SIG-M5 treated with dmso at 0.1 percent for 504 hours (cell line): ENCODE data around the gene NLN.
"Not testable (repeated sequence)": the region's sequence is repeated elsewhere in the genome, so short reads cannot be mapped to it uniquely, and the experiment has no call there.

Experiments
- DNase-seq: peaks from one replicate; lab custom pipeline; 2025; ENCODE audit not compliant: unreplicated experiment; lab: John Stamatoyannopoulos, UW

NLN gene

GRCh38 chr5:65807494-65807893 is 85.5 kb downstream of the NLN start:
- not testable (repeated sequence) for DNase-seq

GRCh38 chr5:65808251-65808741 is 86.3 kb downstream of the NLN start:
- DNase-seq: no peak

- DNase-seq: no peak
Observed at GRCh38 chr5:65808818-65809217, 86.8 kb downstream of the NLN start.

GRCh38 chr5:65809817-65810531 is 88.0 kb downstream of the NLN start:
- no peak for DNase-seq

- no peak for DNase-seq
Observed at GRCh38 chr5:65811004-65811403, 89.0 kb downstream of the NLN start.

GRCh38 chr5:65811885-65812284 is 89.9 kb downstream of the NLN start:
- no peak for DNase-seq

GRCh38 chr5:65812648-65813047 is 90.6 kb downstream of the NLN start:
- no peak for DNase-seq

- no peak for DNase-seq
Observed at GRCh38 chr5:65813174-65813573, 91.2 kb downstream of the NLN start.

- peak; percentile 43 for DNase-seq
Observed at GRCh38 chr5:65815161-65815560, 93.2 kb downstream of the NLN start.

GRCh38 chr5:65816729-65817128 is 94.7 kb downstream of the NLN start:
- DNase-seq: peak; percentile 62

- DNase-seq: no peak
Observed at GRCh38 chr5:65817931-65818330, 95.9 kb downstream of the NLN start.

- DNase-seq: no peak
Observed at GRCh38 chr5:65818592-65818991, 96.6 kb downstream of the NLN start.

- DNase-seq: no peak
Observed at GRCh38 chr5:65819215-65819904, 97.4 kb downstream of the NLN start.

GRCh38 chr5:65819905-65820240 is 97.9 kb downstream of the NLN start:
- DNase-seq: no peak

- no peak for DNase-seq
Observed at GRCh38 chr5:65820373-65820772, 98.4 kb downstream of the NLN start.

GRCh38 chr5:65821966-65822365 is 100.0 kb downstream of the NLN start:
- DNase-seq: no peak

GRCh38 chr5:65822710-65823109 is 100.7 kb downstream of the NLN start:
- no peak for DNase-seq

GRCh38 chr5:65823204-65823603 is 101.2 kb downstream of the NLN start:
- no peak for DNase-seq

GRCh38 chr5:65823845-65824445 is 101.9 kb downstream of the NLN start:
- peak; percentile 45 for DNase-seq

GRCh38 chr5:65825408-65826328 is 103.7 kb downstream of the NLN start:
- peak; percentile 98 for DNase-seq
